ENCODE measurements around the gene MEGF6.

MEGF6 gene

DNA sequence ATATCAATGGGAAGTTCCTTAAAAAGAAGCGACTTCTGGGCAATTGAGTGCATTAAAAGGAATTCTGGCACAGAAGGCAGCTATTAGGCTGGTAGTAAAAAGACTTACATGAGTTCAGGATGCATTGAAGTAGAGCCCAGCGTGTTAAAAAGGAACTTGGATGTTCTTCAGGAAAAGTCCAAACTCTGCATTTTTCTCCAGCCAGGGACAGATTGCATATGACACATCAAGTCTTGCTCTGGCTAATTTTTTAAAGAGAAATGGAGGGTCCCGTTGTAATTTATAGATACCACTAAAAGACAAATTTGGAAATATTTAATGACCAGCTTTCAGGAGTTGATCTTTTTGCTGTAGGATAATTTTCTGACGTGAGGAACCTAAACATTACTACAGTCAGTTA, 14.7 kb upstream of the MEGF6 start:
- no peak for DNase-seq (ENCODE audit: low read depth in 1 of 2, low spot score in 1 of 2)
- no peak overlapping the region for H3K27ac ChIP-seq (replicated peaks)
- TF ChIP-seq GABPA (IDR thresholded peaks at IDR 0.05; ENCODE audit: low read depth) (no peak), SPI1 (IDR thresholded peaks at IDR 0.05; ENCODE audit: borderline replicate concordance, low read depth) (no peak), POLR2AphosphoS5 (IDR thresholded peaks at IDR 0.05; ENCODE audit: low read depth) (no peak)
- TF ChIP-seq, protein P1, sequence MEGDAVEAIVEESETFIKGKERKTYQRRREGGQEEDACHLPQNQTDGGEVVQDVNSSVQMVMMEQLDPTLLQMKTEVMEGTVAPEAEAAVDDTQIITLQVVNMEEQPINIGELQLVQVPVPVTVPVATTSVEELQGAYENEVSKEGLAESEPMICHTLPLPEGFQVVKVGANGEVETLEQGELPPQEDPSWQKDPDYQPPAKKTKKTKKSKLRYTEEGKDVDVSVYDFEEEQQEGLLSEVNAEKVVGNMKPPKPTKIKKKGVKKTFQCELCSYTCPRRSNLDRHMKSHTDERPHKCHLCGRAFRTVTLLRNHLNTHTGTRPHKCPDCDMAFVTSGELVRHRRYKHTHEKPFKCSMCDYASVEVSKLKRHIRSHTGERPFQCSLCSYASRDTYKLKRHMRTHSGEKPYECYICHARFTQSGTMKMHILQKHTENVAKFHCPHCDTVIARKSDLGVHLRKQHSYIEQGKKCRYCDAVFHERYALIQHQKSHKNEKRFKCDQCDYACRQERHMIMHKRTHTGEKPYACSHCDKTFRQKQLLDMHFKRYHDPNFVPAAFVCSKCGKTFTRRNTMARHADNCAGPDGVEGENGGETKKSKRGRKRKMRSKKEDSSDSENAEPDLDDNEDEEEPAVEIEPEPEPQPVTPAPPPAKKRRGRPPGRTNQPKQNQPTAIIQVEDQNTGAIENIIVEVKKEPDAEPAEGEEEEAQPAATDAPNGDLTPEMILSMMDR (IDR thresholded peaks at IDR 0.05; ENCODE audit: insufficient read depth, low read length), result no peak
- TF ChIP-seq, protein P2, sequence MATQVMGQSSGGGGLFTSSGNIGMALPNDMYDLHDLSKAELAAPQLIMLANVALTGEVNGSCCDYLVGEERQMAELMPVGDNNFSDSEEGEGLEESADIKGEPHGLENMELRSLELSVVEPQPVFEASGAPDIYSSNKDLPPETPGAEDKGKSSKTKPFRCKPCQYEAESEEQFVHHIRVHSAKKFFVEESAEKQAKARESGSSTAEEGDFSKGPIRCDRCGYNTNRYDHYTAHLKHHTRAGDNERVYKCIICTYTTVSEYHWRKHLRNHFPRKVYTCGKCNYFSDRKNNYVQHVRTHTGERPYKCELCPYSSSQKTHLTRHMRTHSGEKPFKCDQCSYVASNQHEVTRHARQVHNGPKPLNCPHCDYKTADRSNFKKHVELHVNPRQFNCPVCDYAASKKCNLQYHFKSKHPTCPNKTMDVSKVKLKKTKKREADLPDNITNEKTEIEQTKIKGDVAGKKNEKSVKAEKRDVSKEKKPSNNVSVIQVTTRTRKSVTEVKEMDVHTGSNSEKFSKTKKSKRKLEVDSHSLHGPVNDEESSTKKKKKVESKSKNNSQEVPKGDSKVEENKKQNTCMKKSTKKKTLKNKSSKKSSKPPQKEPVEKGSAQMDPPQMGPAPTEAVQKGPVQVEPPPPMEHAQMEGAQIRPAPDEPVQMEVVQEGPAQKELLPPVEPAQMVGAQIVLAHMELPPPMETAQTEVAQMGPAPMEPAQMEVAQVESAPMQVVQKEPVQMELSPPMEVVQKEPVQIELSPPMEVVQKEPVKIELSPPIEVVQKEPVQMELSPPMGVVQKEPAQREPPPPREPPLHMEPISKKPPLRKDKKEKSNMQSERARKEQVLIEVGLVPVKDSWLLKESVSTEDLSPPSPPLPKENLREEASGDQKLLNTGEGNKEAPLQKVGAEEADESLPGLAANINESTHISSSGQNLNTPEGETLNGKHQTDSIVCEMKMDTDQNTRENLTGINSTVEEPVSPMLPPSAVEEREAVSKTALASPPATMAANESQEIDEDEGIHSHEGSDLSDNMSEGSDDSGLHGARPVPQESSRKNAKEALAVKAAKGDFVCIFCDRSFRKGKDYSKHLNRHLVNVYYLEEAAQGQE (IDR thresholded peaks at IDR 0.05; ENCODE audit: insufficient replicate concordance, low read depth), result no peak
- H3K27me3 ChIP-seq (ENCODE audit: insufficient read depth, poor library complexity, severe bottlenecking), result no peaks in the 10 kb centered on the region
- H3K4me3 ChIP-seq (replicated peaks; ENCODE audit: insufficient read depth, low read length), result no peak overlapping the region

DNA sequence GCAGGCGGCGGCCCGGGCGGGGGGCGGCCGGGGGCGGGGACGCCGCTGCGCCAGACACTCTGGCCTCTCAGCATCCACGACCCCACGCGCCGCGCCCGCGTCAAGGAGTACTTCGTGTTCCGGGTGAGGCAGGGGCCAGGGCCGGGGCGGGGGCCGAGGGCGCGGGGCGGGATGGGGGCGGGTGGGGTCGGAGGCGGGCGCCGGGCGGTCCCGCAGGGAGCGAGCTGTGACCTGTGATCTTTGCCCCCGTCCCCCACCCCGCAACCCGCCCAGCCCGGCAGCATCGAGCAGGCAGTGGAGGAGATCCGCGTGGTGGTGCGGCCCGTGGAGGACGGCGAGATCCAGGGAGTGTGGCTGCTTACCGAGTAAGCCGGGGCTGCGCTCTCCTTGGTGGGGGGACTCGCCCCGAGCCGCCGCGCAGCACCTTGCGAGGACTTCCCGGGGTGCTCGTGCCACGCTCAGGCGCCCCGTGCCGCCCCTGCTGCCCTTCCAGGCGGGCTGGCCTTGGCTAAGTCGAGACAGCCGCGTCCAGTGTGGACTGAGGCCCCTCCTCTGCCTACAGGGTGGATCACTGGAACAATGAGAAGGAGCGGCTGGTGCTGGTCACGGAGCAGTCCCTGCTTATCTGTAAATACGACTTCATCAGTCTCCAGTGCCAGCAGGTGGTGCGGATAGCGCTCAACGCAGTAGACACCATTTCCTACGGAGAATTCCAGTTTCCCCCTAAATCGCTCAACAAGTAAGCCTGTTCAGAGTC, 14.0 kb upstream of the MEGF6 start:
- H3K27ac ChIP-seq (replicated peaks), result peak overlapping the region; percentile 31
- H3K27me3 ChIP-seq (ENCODE audit: insufficient read depth, poor library complexity, severe bottlenecking), result no peaks in the 10 kb centered on the region
- TF ChIP-seq, protein P2 (IDR thresholded peaks at IDR 0.05; ENCODE audit: insufficient replicate concordance, low read depth), result peak; percentile 37
- TF ChIP-seq, protein P1 (IDR thresholded peaks at IDR 0.05; ENCODE audit: insufficient read depth, low read length), result no peak
- TF ChIP-seq GABPA (IDR thresholded peaks at IDR 0.05; ENCODE audit: low read depth) (no peak), SPI1 (IDR thresholded peaks at IDR 0.05; ENCODE audit: borderline replicate concordance, low read depth) (no peak), POLR2AphosphoS5 (IDR thresholded peaks at IDR 0.05; ENCODE audit: low read depth) (no peak)
- DNase-seq (ENCODE audit: low read depth in 1 of 2, low spot score in 1 of 2), result peak in 1 of 2 experiments; percentile 19
- peak overlapping the region; percentile 81 for H3K4me3 ChIP-seq (replicated peaks; ENCODE audit: insufficient read depth, low read length)

DNA sequence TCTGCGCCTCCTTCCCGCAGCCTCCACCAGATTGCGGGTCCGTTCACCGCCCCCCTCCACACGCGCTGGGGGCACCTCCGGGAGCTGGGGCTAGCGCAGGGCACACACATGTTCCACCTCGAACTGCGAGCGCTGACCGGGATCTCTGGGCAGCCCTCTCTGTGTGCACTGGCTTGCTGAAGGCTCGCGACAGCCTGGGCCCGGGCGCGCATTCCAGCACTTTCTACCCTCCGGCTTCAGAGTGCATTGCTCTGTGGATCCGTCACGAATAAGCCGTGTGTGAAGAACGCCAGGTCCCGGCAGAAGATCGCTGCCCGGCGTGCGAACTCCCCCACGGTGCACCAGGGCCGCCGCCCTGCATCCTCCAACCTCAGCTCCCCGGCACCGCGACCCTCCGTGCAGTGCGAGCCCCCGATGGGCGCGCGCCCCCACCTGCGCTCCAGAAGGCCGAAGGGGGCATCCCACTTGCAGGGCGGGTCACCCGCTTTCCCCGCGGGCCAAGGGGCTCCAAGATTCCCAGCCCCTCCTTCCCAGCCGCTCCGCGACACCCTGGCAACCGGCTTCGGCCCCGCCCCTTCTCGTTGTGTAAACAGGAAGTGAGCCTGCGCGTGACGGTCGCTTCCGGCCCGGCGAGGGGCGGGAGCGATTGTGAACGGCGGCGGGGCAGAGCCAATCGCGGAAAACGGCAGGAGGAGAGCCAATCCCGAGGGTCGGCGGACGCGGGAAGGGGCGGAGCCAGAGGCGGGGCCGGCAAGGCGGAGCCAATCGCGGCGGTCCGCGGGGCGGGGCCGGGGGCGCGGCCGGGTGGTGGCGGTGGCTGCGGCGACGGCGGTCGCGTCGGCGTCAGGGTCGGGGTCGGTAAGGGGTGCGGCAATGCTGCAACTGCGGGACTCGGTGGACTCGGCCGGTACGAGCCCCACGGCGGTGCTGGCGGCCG, 13.2 kb upstream of the MEGF6 start, which contains the start of gene TPRG1L:
TSS of gene TPRG1L (plus strand) at position 816 of the 937 bp plus-strand sequence. CDS start at position 874, 58 bp downstream.
- TF ChIP-seq, protein P1 (IDR thresholded peaks at IDR 0.05; ENCODE audit: insufficient read depth, low read length), result no peak
- TF ChIP-seq, protein P2 (IDR thresholded peaks at IDR 0.05; ENCODE audit: insufficient replicate concordance, low read depth), result no peak
- TF ChIP-seq SPI1 (IDR thresholded peaks at IDR 0.05; ENCODE audit: borderline replicate concordance, low read depth), result peak; percentile 76; the same call in 1 of the 2 replicates
- peak; percentile 92 for TF ChIP-seq GABPA (IDR thresholded peaks at IDR 0.05; ENCODE audit: low read depth)
- no peak for TF ChIP-seq POLR2AphosphoS5 (IDR thresholded peaks at IDR 0.05; ENCODE audit: low read depth)
- Histone ChIP-seq H3K27ac (replicated peaks) (peak within 1 kb of the TSS; percentile 46), H3K27me3 (ENCODE audit: insufficient read depth, poor library complexity, severe bottlenecking) (no peaks in the 10 kb centered on the region), H3K4me3 (replicated peaks; ENCODE audit: insufficient read depth, low read length) (peak within 1 kb of the TSS; percentile 99)
- DNase-seq (ENCODE audit: low read depth in 1 of 2, low spot score in 1 of 2), result peak; percentile 88 to 97
